Endothelial cell (in vitro differentiated cells): ENCODE results near the gene RAD1. TPM values are rescaled to one million over a fixed set of nuclear protein-coding genes. Genes with fewer than 3 reads are reported as not detected.

Experiments used
- DNase-seq: peaks from one replicate; pipeline ENCODE4 v3.0.0; 2021; ENCODE audit warnings: low spot score
- H3K27ac Mint-ChIP-seq: one replicate; pipeline ENCODE4 v1.8.0; 2021; ENCODE audit warnings: mixed read lengths, inconsistent platforms; ENCODE audit not compliant: unreplicated experiment
- H3K27me3 Mint-ChIP-seq: one replicate; pipeline ENCODE4 v1.8.0; 2021; ENCODE audit warnings: mild to moderate bottlenecking, moderate library complexity, mixed read lengths, inconsistent platforms; ENCODE audit not compliant: unreplicated experiment
- H3K36me3 Mint-ChIP-seq: one replicate; pipeline ENCODE4 v1.8.0; 2021; ENCODE audit warnings: mild to moderate bottlenecking, low read depth, mixed read lengths, inconsistent platforms; ENCODE audit not compliant: unreplicated experiment
- H3K4me1 Mint-ChIP-seq: one replicate; pipeline ENCODE4 v1.8.0; 2021; ENCODE audit warnings: mild to moderate bottlenecking, mixed read lengths, inconsistent platforms; ENCODE audit not compliant: unreplicated experiment
- H3K4me3 Mint-ChIP-seq: one replicate; pipeline ENCODE4 v1.8.0; 2021; ENCODE audit warnings: mild to moderate bottlenecking, mixed read lengths, inconsistent platforms; ENCODE audit not compliant: unreplicated experiment
- H3K9me3 Mint-ChIP-seq: one replicate; pipeline ENCODE4 v1.8.0; 2021; ENCODE audit warnings: mixed read lengths, inconsistent platforms; ENCODE audit not compliant: unreplicated experiment
- CTCF ChIP-seq: fragments of 200-600 bp; sonication (generic); IDR thresholded peaks from one replicate; pipeline ENCODE4 v1.5.0; 2021; ENCODE audit warnings: antibody characterized with exemption; ENCODE audit not compliant: unreplicated experiment
- total RNA-seq: library from RNA; stranded (reverse); fragmentation: NEBNext Ultra II Directional; extraction: Animal tissue kit (Norgen Biotek cat#: 25700); gene quantifications from one replicate; pipeline ENCODE4 v1.2.1, GENCODE V29; 2021; ENCODE audit not compliant: unreplicated experiment

Gene RAD1
- total RNA-seq, 1 donor from 2014 or later = 15.2 TPM

- DNase-seq = no peak
- Mint-ChIP-seq H3K27ac (no peak overlapping the region), H3K4me1 (no peaks in the 10 kb centered on the region), H3K9me3 (no peaks in the 10 kb centered on the region), H3K27me3 (no peaks in the 10 kb centered on the region), H3K4me3 (no peak overlapping the region), H3K36me3 (no peaks in the 10 kb centered on the region)
- no peak for TF ChIP-seq CTCF
Measured at GRCh38 chr5:34897646-34898045, 17.7 kb downstream of the RAD1 start.

DNA sequence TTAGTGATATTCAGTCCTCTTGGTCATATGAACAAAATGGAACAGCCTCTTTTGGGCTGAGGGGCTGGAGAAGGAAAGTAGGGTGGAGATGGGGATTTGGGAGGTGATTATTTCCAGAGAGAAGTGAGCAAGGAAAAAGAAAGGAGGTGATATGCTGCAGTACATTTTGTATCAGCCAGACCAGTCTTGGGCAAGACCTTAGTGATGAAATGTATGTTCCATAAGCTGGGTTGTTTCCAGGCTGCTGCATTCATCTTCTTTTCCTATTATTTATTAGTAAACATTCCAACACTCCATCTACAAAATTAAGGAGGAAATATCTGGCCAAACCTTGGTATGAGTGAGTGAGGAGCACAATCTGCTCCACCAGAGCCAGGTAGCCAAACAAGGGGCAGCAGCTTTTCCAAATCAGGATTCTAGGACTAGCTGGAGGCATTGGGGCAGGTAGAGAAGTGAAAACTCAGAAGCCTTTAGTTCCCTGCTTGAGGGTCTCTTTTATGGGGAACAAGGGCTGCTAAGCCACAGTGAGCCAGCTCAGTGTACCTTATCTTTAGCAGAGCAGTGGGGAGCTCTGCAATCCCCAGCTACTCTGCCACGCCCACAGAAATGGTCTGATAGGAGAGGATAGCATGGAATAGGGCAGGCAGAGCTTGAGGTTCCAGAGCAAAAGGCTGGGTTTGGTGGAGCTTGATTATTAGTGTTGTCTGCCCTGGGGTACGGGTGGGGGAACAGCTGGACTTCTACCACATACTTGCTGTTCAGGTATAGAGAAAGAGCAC lies 19.5 kb downstream of the RAD1 start:
- Mint-ChIP-seq H3K4me1 (no peaks in the 10 kb centered on the region), H3K4me3 (no peak overlapping the region), H3K27ac (no peak overlapping the region), H3K27me3 (no peaks in the 10 kb centered on the region), H3K36me3 (no peaks in the 10 kb centered on the region), H3K9me3 (no peaks in the 10 kb centered on the region)
- no peak for DNase-seq
- TF ChIP-seq CTCF = no peak

DNA sequence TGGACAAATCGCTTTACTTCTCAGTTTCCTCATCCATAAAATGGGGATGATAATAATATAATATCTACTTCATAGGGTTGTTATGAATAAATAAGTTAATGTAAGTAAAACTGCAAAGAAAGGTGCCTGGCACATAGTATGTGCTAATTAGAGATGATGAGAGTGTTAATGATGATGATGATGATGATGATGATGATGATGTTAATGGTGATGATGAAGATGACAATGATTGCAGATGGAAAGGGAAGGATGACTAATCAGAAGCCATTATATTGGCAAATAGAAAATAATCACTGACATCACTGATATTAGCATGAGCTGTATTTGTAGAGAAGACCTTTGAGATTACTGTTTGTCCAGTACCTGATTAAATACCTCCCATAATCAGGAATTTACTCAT lies 20.6 kb downstream of the RAD1 start:
- H3K4me3 Mint-ChIP-seq = no peak overlapping the region
- DNase-seq = no peak
- no peaks in the 10 kb centered on the region for H3K9me3 Mint-ChIP-seq
- no peaks in the 10 kb centered on the region for H3K36me3 Mint-ChIP-seq
- no peaks in the 10 kb centered on the region for H3K27me3 Mint-ChIP-seq
- no peaks in the 10 kb centered on the region for H3K4me1 Mint-ChIP-seq
- TF ChIP-seq CTCF = no peak
- H3K27ac Mint-ChIP-seq = no peak overlapping the region

DNA sequence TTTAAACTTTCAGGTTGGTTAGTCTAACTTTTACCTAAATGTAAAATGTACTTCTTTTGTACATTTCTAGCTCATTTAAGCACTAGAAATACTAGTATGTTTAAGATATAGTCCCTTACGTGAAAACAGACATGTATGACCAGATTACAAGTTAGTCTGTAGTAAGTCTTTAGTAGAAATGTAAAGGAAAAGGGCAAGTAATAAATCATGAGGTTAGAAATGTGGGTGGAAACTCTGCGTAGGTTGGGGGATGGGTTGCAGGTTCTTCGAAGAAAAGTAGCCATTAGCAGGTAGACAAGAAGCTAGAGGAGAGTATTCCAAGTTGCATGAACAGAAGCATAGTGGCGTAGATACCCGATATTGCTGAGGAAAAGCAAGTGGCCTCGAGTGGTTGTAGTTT lies 22.9 kb downstream of the RAD1 start:
- no peak overlapping the region for H3K27ac Mint-ChIP-seq
- no peak overlapping the region for H3K4me3 Mint-ChIP-seq
- no peaks in the 10 kb centered on the region for H3K9me3 Mint-ChIP-seq
- TF ChIP-seq CTCF = no peak
- H3K27me3 Mint-ChIP-seq = peaks cover 2% of the 10 kb centered on the region
- no peaks in the 10 kb centered on the region for H3K4me1 Mint-ChIP-seq
- DNase-seq = no peak
- no peaks in the 10 kb centered on the region for H3K36me3 Mint-ChIP-seq

DNA sequence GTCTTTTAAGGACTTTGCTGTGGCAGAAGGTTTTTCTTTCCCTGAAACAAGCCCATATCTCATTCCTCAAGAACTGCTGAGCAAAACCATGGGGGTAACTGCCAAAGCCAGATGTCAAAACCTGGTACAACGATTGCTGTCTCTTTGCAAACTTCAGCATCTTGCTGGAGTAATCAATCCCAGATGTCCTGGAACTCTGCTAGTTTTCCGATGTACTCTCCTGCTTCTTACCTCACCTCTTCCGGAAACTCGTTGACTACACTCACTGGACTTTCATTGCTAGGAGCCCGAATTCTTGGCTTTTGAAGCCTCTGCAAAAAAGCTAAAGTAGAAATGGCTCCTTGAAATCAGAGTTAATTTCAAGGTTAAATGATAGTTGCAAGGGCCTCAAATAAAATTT lies 23.3 kb downstream of the RAD1 start:
- Mint-ChIP-seq H3K4me3 (no peak overlapping the region), H3K4me1 (no peaks in the 10 kb centered on the region), H3K27me3 (peaks cover 2% of the 10 kb centered on the region), H3K36me3 (no peaks in the 10 kb centered on the region), H3K27ac (no peak overlapping the region), H3K9me3 (no peaks in the 10 kb centered on the region)
- TF ChIP-seq CTCF = no peak
- DNase-seq = no peak
